Transverse colon (tissue), 4 donors: ENCODE measurements around the gene JCHAIN.

Experiments
- CTCF ChIP-seq, 5 experiments: fragments of 200-600 bp in 3 of 5; fragments of 450-650 bp in 2 of 5; sonication (generic) in 3 of 5; IDR thresholded peaks; 1 replicate in 2 of 5; 2 replicates in 3 of 5; pipeline ENCODE4 v1.5.1; 2016 to 2017; ENCODE audit warnings: antibody characterized with exemption in 5 of 5, inconsistent platforms in 3 of 5, mild to moderate bottlenecking in 2 of 5, moderate library complexity in 1 of 5
- EP300 ChIP-seq: sonication (generic); formaldehyde crosslinking; IDR thresholded peaks from one replicate; pipeline ENCODE4 v1.6.1; 2017; ENCODE audit warnings: antibody characterized with exemption, low read depth
- POLR2A ChIP-seq: fragments of 450-650 bp; IDR thresholded peaks from one replicate; pipeline ENCODE4 v1.6.1; 2016; ENCODE audit warnings: antibody characterized with exemption, mild to moderate bottlenecking, moderate library complexity
- POLR2AphosphoS5 ChIP-seq, 3 donors: sonication (generic); formaldehyde crosslinking; IDR thresholded peaks; one replicate each; pipeline ENCODE4 v1.6.1; 2016; ENCODE audit warnings: antibody characterized with exemption in 3 of 3

- TF ChIP-seq CTCF (IDR thresholded peaks at IDR 0.05) (no peak), POLR2A (no peak), EP300 (no peak), POLR2AphosphoS5 (IDR thresholded peaks at IDR 0.05) (peak in 1 of 3 donors; percentile 35)
These were observed 37.4 kb upstream of the JCHAIN start for GRCh38 chr4:70703619-70704214.
